Keratinocyte (primary cell): ENCODE data around the gene E4F1. TPM values are rescaled to one million over a fixed set of nuclear protein-coding genes. Genes with fewer than 3 reads are reported as not detected.

Experiments used
- DNase-seq: peaks from one replicate; pipeline ENCODE4 v3.0.0-alpha.2; 2011; ENCODE audit warnings: low read depth, missing footprints, low spot score
- FAIRE-seq: peaks from 2 replicates; lab custom pipeline; 2011; peaks lifted over from hg19 to GRCh38; lab: Jason Lieb, UNC
- H2AFZ ChIP-seq: 2 replicates; pipeline ENCODE4 v1.6.0; 2012; ENCODE audit warnings: low read length, control low read depth, inconsistent platforms; ENCODE audit not compliant: control insufficient read depth
- H3K27ac ChIP-seq: 2 replicates; pipeline ENCODE4 v1.5.1; 2011; ENCODE audit warnings: low read length; ENCODE audit not compliant: control insufficient read depth, insufficient read depth
- H3K27me3 ChIP-seq: 3 replicates; pipeline ENCODE4 v1.6.0; 2011; ENCODE audit warnings: low read length; ENCODE audit not compliant: control insufficient read depth, insufficient read depth; ENCODE audit errors: extremely low read depth
- H3K36me3 ChIP-seq, 2 experiments: 2 replicates in 1 of 2; 3 replicates in 1 of 2; pipeline ENCODE4 v1.5.1; 2011; ENCODE audit warnings: low read length in 2 of 2, mild to moderate bottlenecking in 1 of 2; ENCODE audit not compliant: control insufficient read depth in 2 of 2, insufficient read depth in 2 of 2; ENCODE audit errors: extremely low read depth in 1 of 2
- H3K4me1 ChIP-seq: 3 replicates; pipeline ENCODE4 v1.5.1; 2011; ENCODE audit warnings: low read length; ENCODE audit not compliant: control insufficient read depth, insufficient read depth; ENCODE audit errors: extremely low read depth
- H3K4me2 ChIP-seq: 3 replicates; pipeline ENCODE4 v1.6.0; 2011; ENCODE audit warnings: low read depth, low read length; ENCODE audit not compliant: control insufficient read depth, insufficient read depth; ENCODE audit errors: extremely low read depth
- H3K4me3 ChIP-seq, 3 experiments: fragments of 200-600 bp in 1 of 3; sonication (generic) in 1 of 3; 2 replicates in 2 of 3; 3 replicates in 1 of 3; pipeline ENCODE4 v1.5.1; 2011 to 2016; ENCODE audit warnings: low read length in 3 of 3, mild to moderate bottlenecking in 3 of 3, control low read depth in 2 of 3, inconsistent platforms in 1 of 3, low read depth in 1 of 3, mixed read lengths in 1 of 3, mixed run types in 1 of 3, moderate library complexity in 1 of 3; ENCODE audit not compliant: control insufficient read depth in 2 of 3, insufficient read depth in 2 of 3; ENCODE audit errors: extremely low read depth in 1 of 3
- H3K79me2 ChIP-seq: 2 replicates; pipeline ENCODE4 v1.6.0; 2012; ENCODE audit warnings: low read length; ENCODE audit not compliant: control insufficient read depth, insufficient read depth
- H3K9ac ChIP-seq: 3 replicates; pipeline ENCODE4 v1.6.0; 2011; ENCODE audit warnings: low read length; ENCODE audit not compliant: control insufficient read depth, insufficient read depth; ENCODE audit errors: extremely low read depth
- H3K9me1 ChIP-seq: 3 replicates; pipeline ENCODE4 v1.6.0; 2011; ENCODE audit warnings: low read length; ENCODE audit not compliant: control insufficient read depth, insufficient read depth; ENCODE audit errors: extremely low read depth
- H3K9me3 ChIP-seq: 2 replicates; pipeline ENCODE4 v1.5.1; 2012; ENCODE audit warnings: low read depth, low read length; ENCODE audit not compliant: control insufficient read depth
- H4K20me1 ChIP-seq: 3 replicates; pipeline ENCODE4 v1.6.0; 2011; ENCODE audit warnings: low read length; ENCODE audit not compliant: control insufficient read depth, insufficient read depth; ENCODE audit errors: extremely low read depth
- CTCF ChIP-seq, 3 experiments: IDR thresholded peaks in 1 of 3; conservative IDR thresholded peaks in 1 of 3; optimal IDR thresholded peaks in 1 of 3; 2 replicates in 2 of 3; 3 replicates in 1 of 3; pipeline versions ENCODE3 to v1.5.1; 2011; ENCODE audit warnings: low read length in 3 of 3, mild to moderate bottlenecking in 3 of 3, moderate library complexity in 2 of 3, control low read depth in 1 of 3, inconsistent platforms in 1 of 3; ENCODE audit not compliant: insufficient read depth in 2 of 3; ENCODE audit errors: extremely low read depth in 1 of 3
- EZH2 ChIP-seq: IDR thresholded peaks from one replicate; pipeline ENCODE4 v1.6.1; 2012; ENCODE audit warnings: inconsistent platforms, mild to moderate bottlenecking, low read length, moderate library complexity
- dilution Hi-C: fragments of 300-500 bp; cut with MboI; formaldehyde crosslinking; loops from one replicate; pipeline ENCODE4 v1.7.0; 2020; ENCODE audit warnings: low sequenced_read_pairs; ENCODE audit not compliant: extremely low pct_ligation_motif_present
- polyA plus RNA-seq, 5 experiments: library from polyadenylated mRNA; depleted of rRNA in 3 of 5; stranded (reverse) in 3 of 5; stranded (forward) in 1 of 5; unstranded in 1 of 5; fragments of >200 nt; gene quantifications; 1 replicate in 1 of 5; 2 replicates in 3 of 5; 3 replicates in 1 of 5; pipeline versions ENCODE4 v1.2.1 to v1.2.3, GENCODE V29; 2011 to 2012; ENCODE audit warnings: missing spikeins in 2 of 5, low read depth in 1 of 5, low replicate concordance in 1 of 5

The E4F1 gene
- polyA plus RNA-seq, 1 donor (not counting 4 experiments of a cell fraction or from before 2014, with no cell fraction given) = 10.5 TPM

GRCh38 chr16:2232094-2232990 is 9.0 kb downstream of the E4F1 start:
- FAIRE-seq (no peak), DNase-seq (no peak)
- H3K79me2 ChIP-seq = peaks cover 11% of the 10 kb centered on the region
- peaks cover 26 to 52% of the 10 kb centered on the region in 2 experiments for H3K36me3 ChIP-seq
- TF ChIP-seq CTCF (optimal IDR thresholded peaks at IDR 0.05 in 1 of 3, IDR thresholded peaks at IDR 0.05 in 1 of 3, conservative IDR thresholded peaks at IDR 0.05 in 1 of 3; ENCODE audit: extremely low read depth in 1 of 3, insufficient read depth in 2 of 3, low read length in 3 of 3) (no peak), EZH2 (no peak)
- H3K4me3 ChIP-seq = no peak overlapping the region
- no peaks in the 10 kb centered on the region for H3K9me3 ChIP-seq
- peaks cover 19% of the 10 kb centered on the region for H3K27me3 ChIP-seq
- H3K4me2 ChIP-seq = no peak overlapping the region
- dilution Hi-C loops = no loop called here
- no peak overlapping the region for H3K9ac ChIP-seq
- no peak overlapping the region for H3K27ac ChIP-seq
- peaks cover 11% of the 10 kb centered on the region for H3K4me1 ChIP-seq
- peaks cover 3% of the 10 kb centered on the region for H3K9me1 ChIP-seq
- no peak overlapping the region for H2AFZ ChIP-seq
- peaks cover 10% of the 10 kb centered on the region for H4K20me1 ChIP-seq

DNA sequence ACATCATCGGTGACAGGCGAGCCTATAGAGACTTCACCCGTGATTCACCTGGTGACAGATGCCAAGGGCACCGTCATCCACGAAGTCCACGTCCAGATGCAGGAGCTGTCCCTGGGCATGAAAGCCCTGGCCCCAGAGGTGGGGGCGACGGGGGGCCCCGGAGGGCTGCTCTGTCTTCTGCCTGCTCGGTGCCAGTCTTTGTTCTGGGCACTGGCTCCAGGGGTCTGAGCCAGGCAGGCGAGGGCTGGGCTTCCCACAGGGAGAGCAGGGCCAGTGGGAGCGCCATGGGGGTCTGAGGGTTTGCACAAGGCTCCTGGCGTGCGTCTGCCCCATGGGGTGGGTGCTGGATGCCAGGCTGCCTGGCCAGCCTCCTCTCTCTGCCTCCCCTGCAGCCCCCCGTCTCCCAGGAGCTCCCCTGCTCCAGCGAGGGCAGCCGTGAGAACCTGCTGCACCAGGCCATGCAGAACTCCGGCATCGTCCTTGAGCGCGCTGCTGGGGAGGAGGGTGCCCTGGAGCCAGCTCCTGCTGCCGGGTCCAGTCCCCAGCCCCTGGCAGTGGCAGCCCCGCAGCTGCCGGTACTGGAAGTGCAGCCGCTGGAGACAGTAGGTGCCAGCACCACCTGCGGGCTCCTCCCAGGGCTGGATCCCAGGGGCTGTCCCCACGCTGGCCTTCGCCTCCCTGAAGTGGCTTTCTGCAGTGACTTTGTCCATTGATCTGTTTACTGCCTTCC is 9.8 kb downstream of the E4F1 start:
- TF ChIP-seq EZH2 (no peak), CTCF (optimal IDR thresholded peaks at IDR 0.05 in 1 of 3, IDR thresholded peaks at IDR 0.05 in 1 of 3, conservative IDR thresholded peaks at IDR 0.05 in 1 of 3; ENCODE audit: extremely low read depth in 1 of 3, insufficient read depth in 2 of 3, low read length in 3 of 3) (no peak)
- Histone ChIP-seq H3K4me1 (peaks cover 11% of the 10 kb centered on the region), H3K9me3 (no peaks in the 10 kb centered on the region), H3K4me2 (no peak overlapping the region), H3K36me3 (peaks cover 26 to 50% of the 10 kb centered on the region in 2 experiments), H3K27me3 (peaks cover 28% of the 10 kb centered on the region), H3K4me3 (no peak overlapping the region), H3K79me2 (peaks cover 6% of the 10 kb centered on the region), H3K9me1 (peaks cover 3% of the 10 kb centered on the region), H3K27ac (no peak overlapping the region), H3K9ac (no peak overlapping the region), H4K20me1 (peaks cover 10% of the 10 kb centered on the region), H2AFZ (no peak overlapping the region)
- dilution Hi-C loops = no loop called here
- no peak for DNase-seq
- FAIRE-seq = no peak
